Superior temporal gyrus (tissue), 1 donor: ENCODE measurements around the gene SOD1.
A peak's percentile ranks its signal among the peaks of the same experiment; 100 is the strongest.
"Not testable (repeated sequence)": the region's sequence is repeated elsewhere in the genome, so short reads cannot be mapped to it uniquely, and the experiment has no call there.

Experiments used
- DNase-seq: peaks from one replicate; pipeline ENCODE4 v3.0.0-alpha.2; 2016; ENCODE audit errors: extremely low spot score

SOD1 gene

GRCh38 chr21:31654821-31655580, 4.5 kb upstream of the SOD1 start:
- not testable (repeated sequence) for DNase-seq

GRCh38 chr21:31656199-31657095, 3.0 kb upstream of the SOD1 start:
- no peak for DNase-seq

DNA sequence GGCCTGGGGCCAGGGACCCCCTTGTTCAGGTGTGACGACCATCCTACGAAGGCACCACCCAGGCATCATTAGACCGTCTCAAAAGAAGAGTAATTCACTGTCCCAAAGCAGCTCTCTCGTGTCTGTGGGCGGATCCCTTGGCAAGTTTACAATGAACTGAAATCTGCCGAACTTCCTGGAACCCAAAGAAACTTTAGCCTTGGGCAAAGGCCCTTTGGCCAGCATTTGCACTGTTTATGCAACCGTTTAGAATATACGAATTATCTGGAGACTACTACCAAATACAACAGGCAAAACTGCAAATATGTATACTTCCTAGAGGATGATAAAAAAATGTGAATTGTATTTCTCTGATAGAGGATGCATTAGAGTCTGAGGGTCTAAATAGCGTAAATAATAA, 1.4 kb upstream of the SOD1 start:
- DNase-seq = no peak

DNA sequence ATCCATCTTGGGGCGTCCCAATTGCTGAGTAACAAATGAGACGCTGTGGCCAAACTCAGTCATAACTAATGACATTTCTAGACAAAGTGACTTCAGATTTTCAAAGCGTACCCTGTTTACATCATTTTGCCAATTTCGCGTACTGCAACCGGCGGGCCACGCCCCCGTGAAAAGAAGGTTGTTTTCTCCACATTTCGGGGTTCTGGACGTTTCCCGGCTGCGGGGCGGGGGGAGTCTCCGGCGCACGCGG, 282 bp upstream of the SOD1 start:
- no peak for DNase-seq

- peak; percentile 48 for DNase-seq
Measured at GRCh38 chr21:31660259-31660565, 719 bp downstream of the SOD1 start.

- no peak for DNase-seq
Measured at GRCh38 chr21:31660591-31660990, 1.1 kb downstream of the SOD1 start.

GRCh38 chr21:31663584-31664249, 4.2 kb downstream of the SOD1 start:
- no peak for DNase-seq

- peak; percentile 16 for DNase-seq
Measured at GRCh38 chr21:31665397-31665796, 5.9 kb downstream of the SOD1 start.

DNA sequence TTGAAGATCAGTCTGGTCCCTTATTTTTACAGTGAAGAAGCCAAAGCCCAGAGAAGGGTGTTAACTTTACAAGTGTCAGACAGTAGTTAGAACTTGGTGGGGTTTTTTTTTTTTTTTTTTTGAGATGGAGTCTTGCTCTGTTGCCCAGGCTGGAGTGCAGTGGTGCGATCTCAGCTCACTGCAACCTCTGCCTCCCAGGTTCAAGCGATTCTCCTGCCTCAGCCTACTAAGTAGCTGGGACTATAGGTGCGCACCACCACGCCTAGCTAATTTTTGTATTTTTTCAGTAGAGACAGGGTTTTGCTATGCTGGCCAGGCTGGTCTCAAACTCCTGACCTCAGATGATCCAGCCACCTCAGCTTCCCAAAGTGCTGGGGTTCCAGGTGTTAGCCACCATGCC, 6.4 kb downstream of the SOD1 start:
- not testable (repeated sequence) for DNase-seq

- DNase-seq = no peak
Measured at GRCh38 chr21:31666445-31667010, 7.0 kb downstream of the SOD1 start.

DNA sequence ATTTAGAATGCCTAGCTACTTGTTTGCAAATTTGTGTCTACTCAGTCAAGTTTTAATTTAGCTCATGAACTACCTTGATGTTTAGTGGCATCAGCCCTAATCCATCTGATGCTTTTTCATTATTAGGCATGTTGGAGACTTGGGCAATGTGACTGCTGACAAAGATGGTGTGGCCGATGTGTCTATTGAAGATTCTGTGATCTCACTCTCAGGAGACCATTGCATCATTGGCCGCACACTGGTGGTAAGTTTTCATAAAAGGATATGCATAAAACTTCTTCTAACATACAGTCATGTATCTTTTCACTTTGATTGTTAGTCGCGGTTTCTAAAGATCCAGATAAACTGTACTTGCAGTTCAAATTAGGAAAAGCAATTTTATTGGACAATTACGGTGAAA, 7.6 kb downstream of the SOD1 start:
- DNase-seq = no peak

DNA sequence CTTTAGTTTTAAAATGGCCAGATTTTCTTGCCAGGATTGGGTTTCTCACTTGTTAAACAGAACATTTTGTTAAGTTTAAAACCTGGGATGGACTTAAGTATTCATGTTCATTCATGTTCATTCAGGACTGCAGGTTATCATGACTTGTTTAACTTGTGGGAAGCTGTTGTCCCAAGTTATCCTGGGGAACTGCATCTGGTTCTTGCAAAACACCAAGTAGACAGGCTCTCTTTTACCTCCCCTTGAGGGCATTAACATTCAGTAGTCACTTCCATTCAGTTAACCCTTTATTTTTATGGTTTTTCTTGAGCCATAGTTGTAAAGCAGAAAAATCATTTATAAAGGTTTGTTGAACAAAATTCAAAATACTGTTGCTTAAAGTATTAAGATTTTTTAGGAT, 8.1 kb downstream of the SOD1 start:
- DNase-seq = no peak

GRCh38 chr21:31668651-31669491, 9.4 kb downstream of the SOD1 start:
- DNase-seq = no peak

GRCh38 chr21:31670070-31670469, 10.6 kb downstream of the SOD1 start:
- DNase-seq = no peak

DNA sequence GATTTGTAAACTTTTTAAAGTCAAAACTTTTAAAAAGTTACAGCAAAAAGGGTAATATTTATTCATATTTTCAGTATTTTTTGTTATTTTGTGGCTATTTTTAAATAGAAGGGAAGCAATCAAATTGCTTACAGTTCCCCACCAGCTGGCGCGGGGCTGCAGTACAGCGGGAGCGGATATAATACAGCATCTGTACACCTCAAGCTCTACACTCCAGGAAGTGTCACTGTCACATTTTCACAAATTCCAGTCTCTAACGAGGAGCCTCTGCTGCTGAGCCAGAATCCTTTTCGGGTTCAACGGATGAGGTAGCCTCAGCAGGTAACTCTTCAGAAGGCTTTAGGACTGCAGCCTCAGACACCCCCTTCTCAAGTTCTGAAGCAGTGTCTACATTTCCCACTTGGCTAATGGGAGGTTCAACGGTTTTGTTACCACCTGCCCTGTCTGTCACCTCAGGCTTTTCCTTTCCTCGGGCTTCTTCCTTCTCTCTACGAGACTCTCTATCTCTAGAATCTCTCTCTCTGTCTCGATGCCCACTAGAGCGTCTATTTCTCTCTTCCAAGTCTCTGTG, 11.7 kb downstream of the SOD1 start:
- no peak for DNase-seq

DNA sequence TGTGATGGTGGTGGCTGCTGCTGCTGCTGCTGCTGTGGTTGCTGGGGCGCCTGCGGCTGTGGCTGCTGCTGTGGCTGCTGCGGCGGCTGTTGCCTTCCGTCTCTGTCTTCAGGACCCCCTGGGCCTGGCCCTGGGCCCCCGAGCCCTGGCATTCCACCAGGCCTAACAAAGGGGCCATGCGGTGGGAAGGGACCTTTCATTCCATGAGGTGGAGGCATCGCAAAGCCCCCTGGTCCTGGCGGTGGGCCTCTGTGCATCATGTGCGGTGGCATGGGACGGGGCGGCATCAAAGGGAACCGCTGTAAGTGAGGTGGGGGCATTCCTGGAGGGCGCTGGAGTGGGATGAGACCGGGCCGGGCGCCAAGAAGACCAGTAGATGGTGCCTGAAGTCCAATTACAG, 12.4 kb downstream of the SOD1 start:
- no peak for DNase-seq

- DNase-seq = no peak
Measured at GRCh38 chr21:31673321-31673912, 13.9 kb downstream of the SOD1 start.

- no peak for DNase-seq
Measured at GRCh38 chr21:31675318-31675717, 15.8 kb downstream of the SOD1 start.

DNA sequence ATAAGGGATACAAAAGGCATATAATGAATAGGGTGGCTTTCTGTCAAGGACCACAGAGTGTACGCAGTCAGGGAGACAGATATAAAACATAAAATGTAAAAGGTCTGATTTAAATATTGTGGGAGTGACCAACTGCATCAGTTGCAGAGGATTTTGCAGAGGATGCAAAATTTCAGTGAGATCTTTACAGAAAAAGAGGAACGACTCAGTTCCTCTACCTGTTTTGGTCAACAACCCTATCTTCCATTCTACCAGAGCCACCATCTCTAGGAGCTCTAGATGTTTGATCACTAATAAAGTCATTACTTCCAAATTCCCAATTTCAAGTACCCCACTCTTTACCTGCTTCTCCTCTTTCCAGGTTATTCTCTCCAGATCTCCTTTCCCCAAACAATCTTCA, 16.5 kb downstream of the SOD1 start:
- DNase-seq = no peak

DNA sequence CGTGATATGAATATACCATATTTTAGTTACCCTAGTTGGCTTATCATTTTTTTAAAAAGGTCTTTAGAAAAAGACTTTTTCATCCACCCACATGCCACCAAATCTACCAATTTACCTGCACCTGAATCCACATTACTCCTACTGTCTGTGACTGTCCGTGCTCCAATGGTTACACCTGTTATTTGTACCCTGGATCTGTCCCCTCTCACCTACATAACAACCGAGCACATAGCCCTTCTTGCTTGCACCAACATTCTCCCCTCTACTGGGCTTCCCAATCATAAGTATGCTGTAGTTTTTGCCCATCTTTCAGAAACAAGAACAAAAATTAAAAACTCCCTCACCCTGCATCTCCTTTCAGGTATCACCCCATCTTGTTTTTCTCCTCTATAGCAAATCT, 17.6 kb downstream of the SOD1 start:
- no peak for DNase-seq

DNA sequence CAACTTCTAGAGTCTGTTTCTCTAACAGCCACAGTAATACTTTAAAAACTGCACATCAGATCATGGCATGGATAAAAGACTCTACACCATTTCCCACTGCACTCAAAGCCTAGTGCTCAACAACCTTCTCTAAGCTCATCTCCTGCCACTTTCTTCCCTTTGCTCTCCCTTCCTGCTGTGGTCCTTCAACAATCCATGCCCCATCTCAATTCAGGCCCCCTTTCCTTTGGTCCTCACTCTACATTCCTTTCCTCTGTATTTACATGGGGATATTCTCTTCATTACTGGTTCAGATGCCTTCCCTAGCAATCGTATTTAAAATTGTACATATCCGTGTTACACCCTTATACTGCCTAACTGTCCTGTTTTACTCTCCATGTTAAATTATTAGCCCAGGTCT, 19.0 kb downstream of the SOD1 start:
- no peak for DNase-seq
